IMR-90 (cell line): ENCODE data around the gene PALM. TPM values are rescaled to one million over a fixed set of nuclear protein-coding genes. Genes with fewer than 3 reads are reported as not detected.

Source experiments
- ATAC-seq: fragments of 200-7000 bp; cut with Tn5 transposase; 2 replicates; pipeline ENCODE4 v1.9.1; 2020; ENCODE audit warnings: low read depth, mild to moderate bottlenecking, moderate library complexity
- BruUV-seq: library from RNA; stranded (reverse); fragments of 400-500 nt; replicated peaks from 2 replicates; lab custom pipeline; 2021; lab: Mats Ljungman, UMichigan
- CTCF ChIA-PET: fragments of 300-600 bp; formaldehyde crosslinking; extraction: SDS; loops from one replicate; lab custom pipeline; 2021; ENCODE audit warnings: antibody characterized with exemption; lab: Yijun Ruan, JAX
- POLR2A ChIA-PET: fragments of 300-600 bp; sonication (Branson Sonifier 250); formaldehyde crosslinking; loops from one replicate; lab custom pipeline; 2022; ENCODE audit warnings: antibody characterized with exemption; ENCODE audit not compliant: unreplicated experiment; lab: Charles Lee
- DNase-seq: peaks from one replicate; pipeline ENCODE4 v3.0.0; 2013
- H2AFZ ChIP-seq: replicated peaks from 2 replicates; pipeline ENCODE3; 2013; ENCODE audit warnings: low read length, mild to moderate bottlenecking; ENCODE audit not compliant: poor library complexity
- H2AK5ac ChIP-seq: 2 replicates; pipeline ENCODE4 v1.6.1; 2013; ENCODE audit warnings: low read depth, low read length, inconsistent platforms
- H2AK9ac ChIP-seq: replicated peaks from 2 replicates; pipeline ENCODE3; 2013; ENCODE audit warnings: mild to moderate bottlenecking, low read depth, low read length, moderate library complexity; ENCODE audit not compliant: poor library complexity
- H2BK120ac ChIP-seq: 2 replicates; pipeline ENCODE4 v1.6.1; 2013; ENCODE audit warnings: low read depth, low read length, inconsistent platforms
- H2BK15ac ChIP-seq: 3 replicates; pipeline ENCODE4 v1.6.1; 2013; ENCODE audit warnings: low read depth, low read length, inconsistent platforms
- H2BK20ac ChIP-seq: 2 replicates; pipeline ENCODE4 v1.6.1; 2013; ENCODE audit warnings: low read depth, mild to moderate bottlenecking, inconsistent platforms, low read length, moderate library complexity
- H2BK5ac ChIP-seq: 2 replicates; pipeline ENCODE4 v1.6.1; 2013; ENCODE audit warnings: mild to moderate bottlenecking, low read depth, low read length, inconsistent platforms; ENCODE audit not compliant: poor library complexity, severe bottlenecking
- H3K14ac ChIP-seq: replicated peaks from 2 replicates; pipeline ENCODE4 v1.6.1; 2013; ENCODE audit warnings: low read depth, low read length, inconsistent platforms
- H3K18ac ChIP-seq: 2 replicates; pipeline ENCODE4 v1.6.1; 2013; ENCODE audit warnings: low read depth, low read length, control low read depth
- H3K23ac ChIP-seq: 2 replicates; pipeline ENCODE4 v1.6.1; 2013; ENCODE audit warnings: low read depth, low read length, inconsistent platforms
- H3K27ac ChIP-seq: 2 replicates; pipeline ENCODE4 v1.5.1; 2013; ENCODE audit warnings: mild to moderate bottlenecking, control low read depth, low read length; ENCODE audit not compliant: insufficient read depth
- H3K27me3 ChIP-seq: 2 replicates; pipeline ENCODE4 v1.6.1; 2013; ENCODE audit warnings: low read length; ENCODE audit not compliant: control insufficient read depth, insufficient read depth
- H3K36me3 ChIP-seq: 2 replicates; pipeline ENCODE4 v1.6.1; 2013; ENCODE audit warnings: low read length, mixed read lengths; ENCODE audit not compliant: control insufficient read depth, insufficient read depth
- H3K4ac ChIP-seq: 2 replicates; pipeline ENCODE4 v1.6.1; 2013; ENCODE audit warnings: low read depth, low read length, inconsistent platforms
- H3K4me1 ChIP-seq: 2 replicates; pipeline ENCODE4 v1.6.1; 2013; ENCODE audit warnings: low read length, mixed read lengths; ENCODE audit not compliant: control insufficient read depth, insufficient read depth
- H3K4me2 ChIP-seq: 2 replicates; pipeline ENCODE4 v1.6.1; 2013; ENCODE audit warnings: low read depth, mild to moderate bottlenecking, control low read depth, low read length, moderate library complexity
- H3K4me3 ChIP-seq: 2 replicates; pipeline ENCODE4 v1.5.1; 2013; ENCODE audit warnings: low read depth, mild to moderate bottlenecking, control low read depth, low read length, moderate library complexity; ENCODE audit not compliant: insufficient read depth
- H3K56ac ChIP-seq: 2 replicates; pipeline ENCODE4 v1.6.1; 2013; ENCODE audit warnings: low read length, inconsistent platforms; ENCODE audit not compliant: insufficient read depth; ENCODE audit errors: extremely low read depth
- H3K79me1 ChIP-seq, 2 experiments: 2 replicates each; pipeline ENCODE4 v1.6.1; 2013; ENCODE audit warnings: low read length in 2 of 2, inconsistent platforms in 1 of 2, low read depth in 1 of 2
- H3K9ac ChIP-seq: 2 replicates; pipeline ENCODE4 v1.6.1; 2013; ENCODE audit warnings: low read depth, low read length, control low read depth
- H3K9me1 ChIP-seq: 2 replicates; pipeline ENCODE4 v1.6.1; 2013; ENCODE audit warnings: low read length, inconsistent platforms; ENCODE audit not compliant: insufficient read depth
- H3K9me3 ChIP-seq: 2 replicates; pipeline ENCODE4 v1.6.1; 2013; ENCODE audit warnings: low read length; ENCODE audit not compliant: control insufficient read depth, insufficient read depth
- H4K20me1 ChIP-seq: 2 replicates; pipeline ENCODE4 v1.6.1; 2013; ENCODE audit warnings: low read length, inconsistent platforms; ENCODE audit not compliant: insufficient read depth
- H4K5ac ChIP-seq: 2 replicates; pipeline ENCODE4 v1.6.1; 2013; ENCODE audit warnings: mild to moderate bottlenecking, low read depth, low read length, control low read depth
- H4K8ac ChIP-seq, 2 experiments: 2 replicates each; pipeline ENCODE4 v1.6.1; 2013; ENCODE audit warnings: low read depth in 2 of 2, low read length in 2 of 2, control low read depth in 1 of 2, inconsistent platforms in 1 of 2
- H4K91ac ChIP-seq: 2 replicates; pipeline ENCODE4 v1.6.1; 2013; ENCODE audit warnings: low read depth, low read length, inconsistent platforms; ENCODE audit not compliant: insufficient read depth
- BHLHE40 ChIP-seq: fragments of 150-350 bp; IDR thresholded peaks from 2 replicates; pipeline ENCODE4 v1.6.1; 2016; ENCODE audit warnings: mild to moderate bottlenecking, low read depth, low read length
- CEBPB ChIP-seq: IDR thresholded peaks from 2 replicates; pipeline ENCODE4 v1.6.1; 2012; ENCODE audit warnings: low read depth, low read length, improper control_type of control experiment
- CHD1 ChIP-seq: IDR thresholded peaks from 2 replicates; pipeline ENCODE4 v1.6.1; 2012; ENCODE audit warnings: low read depth, low read length, improper control_type of control experiment
- CTCF ChIP-seq: conservative IDR thresholded peaks from 2 replicates; pipeline ENCODE4 v1.5.1; 2012; ENCODE audit warnings: mild to moderate bottlenecking, low read depth, low read length, improper control_type of control experiment
- FOS ChIP-seq: fragments of 150-350 bp; IDR thresholded peaks from 2 replicates; pipeline ENCODE4 v1.6.1; 2016; ENCODE audit warnings: low read depth, low read length
- MAFK ChIP-seq: IDR thresholded peaks from 2 replicates; pipeline ENCODE4 v1.6.1; 2012; ENCODE audit warnings: low read depth, low read length, improper control_type of control experiment
- MXI1 ChIP-seq: IDR thresholded peaks from 2 replicates; pipeline ENCODE4 v1.6.1; 2012; ENCODE audit warnings: low read depth, mild to moderate bottlenecking, low read length, moderate library complexity, borderline replicate concordance
- NFE2L2 ChIP-seq: fragments of 150-350 bp; IDR thresholded peaks from 2 replicates; pipeline ENCODE4 v1.6.1; 2016; ENCODE audit warnings: low read depth, mild to moderate bottlenecking, low read length
- POLR2A ChIP-seq: IDR thresholded peaks from 2 replicates; pipeline ENCODE4 v1.6.1; 2012; ENCODE audit warnings: mild to moderate bottlenecking, low read depth, low read length
- RAD21 ChIP-seq: IDR thresholded peaks from 2 replicates; pipeline ENCODE4 v1.6.1; 2012; ENCODE audit warnings: low read length, improper control_type of control experiment
- RCOR1 ChIP-seq: IDR thresholded peaks from 2 replicates; pipeline ENCODE4 v1.6.1; 2012; ENCODE audit warnings: mild to moderate bottlenecking, low read length, improper control_type of control experiment; ENCODE audit not compliant: insufficient replicate concordance
- SMC3 ChIP-seq: fragments of 150-350 bp; IDR thresholded peaks from 2 replicates; pipeline ENCODE4 v1.6.1; 2016; ENCODE audit warnings: low read depth, mild to moderate bottlenecking, antibody characterized with exemption, low read length, moderate library complexity
- USF2 ChIP-seq: fragments of 150-350 bp; IDR thresholded peaks from 2 replicates; pipeline ENCODE4 v1.6.1; 2017; ENCODE audit warnings: mild to moderate bottlenecking, antibody characterized with exemption, low read length, low read depth
- WGBS, 2 experiments: methylation state at CpG; one replicate each; pipeline versions ENCODE4 v1.1.5 to v1.1.7; 2013; ENCODE audit warnings: missing lambda C conversion rate in 2 of 2; ENCODE audit not compliant: insufficient read length in 1 of 2; ENCODE audit errors: extremely low coverage in 2 of 2; 5-methylcytosine and 5-hydroxymethylcytosine counted together
- dilution Hi-C: fragments of 300-500 bp; cut with HindIII; formaldehyde crosslinking; loops from one replicate; pipeline ENCODE4 v1.14.3; 2018; ENCODE audit warnings: low sequenced_read_pairs; ENCODE audit not compliant: unreplicated experiment
- in situ Hi-C: fragments of 300-500 bp; cut with MboI; formaldehyde crosslinking; loops from 3 replicates; pipeline ENCODE4 v1.14.3; 2019; ENCODE audit warnings: low sequenced_read_pairs, inconsistent platforms, mixed read lengths
- intact Hi-C: fragments of 100-400 bp; cut with micrococcal nuclease; formaldehyde crosslinking; loops from 2 replicates; pipeline ENCODE4 v1.10.0; 2022
- polyA plus RNA-seq, 3 experiments: library from polyadenylated mRNA; depleted of rRNA; stranded (reverse); fragments of >200 nt; gene quantifications; 2 replicates each; pipeline ENCODE4 v1.2.3, GENCODE V29; 2012; ENCODE audit warnings: low replicate concordance in 1 of 3
- total RNA-seq: library from RNA; depleted of rRNA; stranded (reverse); fragments of >200 nt; gene quantifications from 2 replicates; pipeline ENCODE4 v1.2.3, GENCODE V29; 2012

PALM gene
- total and polyA plus RNA-seq, 2 of the 4 experiments (the other 2 are of a cell fraction): 2.2 to 7.4 TPM

- Histone ChIP-seq H4K5ac (no peak overlapping the region), H4K20me1 (no peaks in the 10 kb centered on the region), H3K4me3 (no peak overlapping the region), H3K18ac (no peak overlapping the region), H3K23ac (no peak overlapping the region), H3K4me2 (no peak overlapping the region), H3K56ac (no peak overlapping the region), H3K4me1 (no peaks in the 10 kb centered on the region; the same call in 1 of the 2 replicates), H4K91ac (no peak overlapping the region), H2AFZ (no peak overlapping the region), H3K27ac (no peak overlapping the region), H3K36me3 (no peaks in the 10 kb centered on the region), H2BK20ac (no peak overlapping the region), H3K9me3 (no peaks in the 10 kb centered on the region), H3K79me1 (no peaks in the 10 kb centered on the region), H3K14ac (no peak overlapping the region), H2BK120ac (no peak overlapping the region), H3K9me1 (no peaks in the 10 kb centered on the region), H3K9ac (no peak overlapping the region), H4K8ac (no peak overlapping the region), H2BK15ac (no peak overlapping the region), H3K27me3 (no peaks in the 10 kb centered on the region), H2AK9ac (no peak overlapping the region), H3K4ac (no peak overlapping the region), H2AK5ac (no peak overlapping the region), H2BK5ac (no peak overlapping the region)
- in situ Hi-C loops (no loop called here), dilution Hi-C loops (no loop called here), intact Hi-C loops (loop anchor here (5.0 kb wide), 1 partner anchor 85 kb away; the partner anchor contains the start of gene CFD)
- BruUV-seq: no TSS peak
- DNase-seq (no peak), ATAC-seq (no peak)
- 60% methylated on average over 2 of the region's 5 CpGs; no CpG with 5 or more reads in 1 of the 2 experiments for whole genome bisulfite sequencing, 2 experiments
- TF ChIP-seq RCOR1 (no peak), FOS (no peak), POLR2A (no peak), CHD1 (no peak), MXI1 (no peak), CEBPB (no peak), USF2 (no peak), MAFK (no peak), RAD21 (no peak), SMC3 (no peak), BHLHE40 (no peak), CTCF (no peak), NFE2L2 (no peak)
- POLR2A ChIA-PET: no interaction called here
- CTCF ChIA-PET: no interaction called here
Observed at GRCh38 chr19:772063-772462, 63.3 kb downstream of the PALM start.
